ENCODE data around the gene TTC7B.

Gene TTC7B

DNA sequence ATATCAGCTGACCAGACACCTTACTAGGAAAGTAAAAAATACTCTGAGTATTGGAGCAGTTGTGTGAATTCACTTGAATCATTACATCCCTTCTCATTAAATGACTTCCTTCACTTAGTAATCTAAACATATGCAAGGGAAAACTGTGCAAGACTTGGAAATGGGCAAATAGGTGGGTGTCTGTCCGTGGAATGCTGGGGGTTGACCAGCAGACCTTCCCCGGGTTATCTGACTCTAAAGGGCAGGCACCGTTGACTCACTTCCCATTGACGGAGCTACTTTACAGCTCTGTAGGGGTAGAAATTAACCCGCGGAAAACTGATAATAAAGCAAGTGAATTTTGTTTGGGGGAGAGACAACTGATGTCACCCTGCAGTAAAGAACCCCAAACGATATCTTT, 199.3 kb downstream of the TTC7B start:
- TF ChIP-seq GATA2 (IDR thresholded peaks at IDR 0.05; ENCODE audit: low read depth, low read length) (no peak), GATA3 (IDR thresholded peaks at IDR 0.05; ENCODE audit: low read depth, low read length) (no peak)

DNA sequence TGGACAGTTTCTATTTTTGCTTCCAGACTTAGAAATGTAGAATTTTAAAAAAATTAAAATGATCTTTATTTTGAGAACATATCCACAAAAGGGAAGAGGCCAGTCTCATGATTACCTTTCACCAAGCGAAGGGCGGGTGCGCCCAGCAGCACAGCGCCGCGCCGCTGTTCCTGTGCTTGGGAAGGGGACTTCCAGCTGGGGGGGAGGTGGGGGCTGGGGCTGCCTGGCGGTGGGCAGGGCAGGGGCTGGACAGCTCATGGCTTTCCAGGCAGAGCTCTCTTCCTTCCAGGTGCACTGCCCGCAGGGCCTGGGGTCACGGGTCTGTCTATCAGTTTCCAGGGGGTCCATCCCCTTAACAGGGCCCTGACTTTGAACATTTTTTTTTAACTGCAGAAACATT, 199.9 kb downstream of the TTC7B start:
- no peak for TF ChIP-seq GATA2 (IDR thresholded peaks at IDR 0.05; ENCODE audit: low read depth, low read length)
- no peak for TF ChIP-seq GATA3 (IDR thresholded peaks at IDR 0.05; ENCODE audit: low read depth, low read length)

DNA sequence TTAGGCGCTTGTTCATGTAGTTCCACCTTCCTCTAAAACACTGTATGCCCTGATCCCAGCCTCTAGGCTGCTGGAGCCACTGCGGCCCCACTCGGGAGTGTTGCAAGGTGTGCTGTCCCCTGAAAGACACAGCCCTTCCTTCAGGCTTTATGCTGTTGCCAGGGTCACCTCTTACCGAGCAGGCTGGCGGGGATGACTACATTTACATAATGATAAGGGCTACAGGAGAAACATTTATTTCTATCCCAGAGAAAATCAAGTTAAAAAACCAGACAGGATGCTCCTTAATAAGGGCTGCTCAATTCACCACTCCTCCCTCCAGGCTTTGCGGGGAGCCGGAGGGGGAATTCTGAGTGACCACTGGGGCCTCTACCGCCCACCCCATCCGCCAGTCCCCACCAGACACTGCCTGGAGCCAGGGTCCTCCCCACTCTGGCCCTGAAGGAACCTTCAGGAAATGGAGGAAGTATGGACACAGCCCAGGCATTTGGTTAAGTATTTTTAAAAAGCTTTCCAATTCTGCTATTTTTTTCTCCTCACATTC, 200.6 kb downstream of the TTC7B start:
- no peak for TF ChIP-seq GATA3 (IDR thresholded peaks at IDR 0.05; ENCODE audit: low read depth, low read length)
- TF ChIP-seq GATA2 (IDR thresholded peaks at IDR 0.05; ENCODE audit: low read depth, low read length), result no peak

DNA sequence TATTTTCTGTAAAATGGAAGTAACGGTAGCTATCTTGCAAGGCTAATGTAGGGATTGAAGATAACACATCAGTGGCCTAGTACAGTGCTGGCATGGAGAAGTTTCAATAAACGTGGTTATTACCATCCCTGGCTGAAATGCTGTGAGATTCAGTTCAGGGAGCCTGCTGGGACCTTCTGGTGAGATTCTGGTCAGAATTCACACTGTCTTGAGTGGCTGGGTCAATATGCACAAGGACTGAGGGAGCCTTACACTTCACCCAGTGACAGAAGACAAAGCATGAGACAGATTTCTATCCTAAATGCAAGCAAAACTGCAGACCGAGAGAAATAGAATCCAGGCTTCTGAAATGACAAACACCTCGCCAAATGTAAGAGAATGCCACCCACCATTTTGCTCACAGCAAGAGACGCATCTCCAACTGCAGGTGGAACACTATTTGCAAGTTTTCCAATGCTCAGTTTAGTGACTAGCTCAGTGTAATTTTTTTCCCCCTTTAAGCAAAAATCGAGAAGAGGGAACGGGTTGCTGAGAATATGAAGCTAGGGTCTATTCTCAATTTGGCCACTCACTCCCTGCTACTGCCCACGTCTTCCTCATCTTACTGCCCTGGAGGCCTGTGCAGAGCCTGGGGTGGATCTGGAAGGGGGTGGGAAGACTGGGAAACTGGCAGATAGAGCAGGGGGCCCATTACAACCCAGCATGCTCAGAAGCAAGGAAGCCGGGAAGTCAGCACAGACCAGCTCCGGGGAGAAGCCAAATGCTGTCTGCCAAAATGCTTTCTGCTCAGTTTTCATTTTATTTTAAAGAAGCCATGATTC, 201.3 kb downstream of the TTC7B start:
- TF ChIP-seq GATA2 (IDR thresholded peaks at IDR 0.05; ENCODE audit: low read depth, low read length) (no peak), GATA3 (IDR thresholded peaks at IDR 0.05; ENCODE audit: low read depth, low read length) (no peak)

DNA sequence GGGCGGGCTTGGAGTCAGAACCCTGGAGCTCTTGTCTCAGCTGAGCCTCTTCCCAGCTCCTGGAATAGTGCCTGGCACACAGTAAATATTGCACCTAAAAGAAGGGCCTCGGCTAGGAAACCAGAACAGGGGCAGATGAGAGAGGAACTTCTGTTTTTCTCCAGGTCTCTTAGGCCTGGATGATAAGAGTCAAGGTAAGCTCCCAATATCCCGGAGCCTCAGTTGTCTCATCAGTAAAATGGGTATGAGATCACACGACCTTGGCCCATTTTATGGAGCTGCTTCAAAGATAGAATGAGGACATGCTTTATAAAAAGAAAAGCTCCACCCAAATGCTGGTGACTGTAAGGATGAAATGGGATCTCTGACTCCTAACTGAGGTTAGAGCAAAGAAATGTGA, 202.2 kb downstream of the TTC7B start:
- no peak for TF ChIP-seq GATA2 (IDR thresholded peaks at IDR 0.05; ENCODE audit: low read depth, low read length)
- no peak for TF ChIP-seq GATA3 (IDR thresholded peaks at IDR 0.05; ENCODE audit: low read depth, low read length)

DNA sequence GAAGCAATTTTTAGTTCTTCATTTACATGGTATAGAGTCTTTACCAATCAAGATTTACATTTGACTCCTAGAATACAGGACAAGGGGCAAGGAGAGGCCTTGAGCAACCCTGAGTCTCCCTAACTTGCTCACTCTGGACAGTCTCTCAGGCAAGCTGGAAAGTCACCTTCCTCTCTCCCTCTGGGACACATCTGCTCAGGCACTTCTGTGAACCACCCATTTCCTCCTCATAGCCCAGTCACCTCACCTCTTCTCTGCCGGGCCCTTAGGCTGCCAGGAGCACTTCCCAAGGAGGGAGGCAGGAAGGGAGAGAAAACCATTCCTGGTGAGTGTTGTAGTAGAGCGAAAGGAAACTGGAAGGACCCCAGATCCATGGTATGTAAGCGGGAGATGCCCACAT, 202.8 kb downstream of the TTC7B start:
- no peak for TF ChIP-seq GATA2 (IDR thresholded peaks at IDR 0.05; ENCODE audit: low read depth, low read length)

DNA sequence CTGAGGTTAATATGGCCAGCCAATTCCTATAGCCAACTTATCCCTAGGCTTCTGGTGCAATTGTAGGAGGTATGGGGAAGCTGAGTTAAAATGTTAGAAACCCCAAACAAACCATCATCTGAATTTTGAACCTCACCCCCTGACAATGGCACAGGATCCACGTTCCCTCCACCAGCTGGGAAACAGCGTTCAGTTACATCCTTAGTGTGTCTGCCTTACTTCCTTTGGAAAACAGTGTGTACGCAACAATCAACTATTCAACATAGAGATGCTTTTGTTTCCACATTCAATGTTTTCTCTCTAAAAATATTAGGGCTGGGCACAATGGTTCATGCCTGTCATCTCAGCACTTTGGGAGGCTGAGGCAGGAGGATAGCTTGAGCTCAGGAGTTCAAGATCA, 203.4 kb downstream of the TTC7B start:
- TF ChIP-seq GATA2 (IDR thresholded peaks at IDR 0.05; ENCODE audit: low read depth, low read length), result no peak
- TF ChIP-seq GATA3 (IDR thresholded peaks at IDR 0.05; ENCODE audit: low read depth, low read length), result no peak

DNA sequence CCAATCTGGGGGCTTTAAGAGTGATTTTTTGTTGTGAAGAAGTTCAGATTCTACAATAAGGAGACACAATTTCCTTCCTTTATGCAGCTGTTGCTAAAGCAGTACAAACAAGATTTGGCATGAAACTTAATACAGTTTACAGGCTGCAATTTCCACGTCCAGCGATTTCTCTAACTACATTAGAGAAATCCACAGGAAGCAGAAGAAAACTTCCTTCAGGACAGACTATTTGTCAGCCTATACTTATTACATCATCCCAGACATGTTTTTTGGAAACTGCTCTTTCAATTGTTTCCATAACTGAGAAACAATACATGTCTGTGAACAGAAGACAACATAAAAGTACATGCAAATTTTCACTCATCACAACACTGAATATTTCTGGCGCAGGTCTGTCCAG, 204.3 kb downstream of the TTC7B start:
- TF ChIP-seq GATA3 (IDR thresholded peaks at IDR 0.05; ENCODE audit: low read depth, low read length) (no peak), GATA2 (IDR thresholded peaks at IDR 0.05; ENCODE audit: low read depth, low read length) (no peak)

DNA sequence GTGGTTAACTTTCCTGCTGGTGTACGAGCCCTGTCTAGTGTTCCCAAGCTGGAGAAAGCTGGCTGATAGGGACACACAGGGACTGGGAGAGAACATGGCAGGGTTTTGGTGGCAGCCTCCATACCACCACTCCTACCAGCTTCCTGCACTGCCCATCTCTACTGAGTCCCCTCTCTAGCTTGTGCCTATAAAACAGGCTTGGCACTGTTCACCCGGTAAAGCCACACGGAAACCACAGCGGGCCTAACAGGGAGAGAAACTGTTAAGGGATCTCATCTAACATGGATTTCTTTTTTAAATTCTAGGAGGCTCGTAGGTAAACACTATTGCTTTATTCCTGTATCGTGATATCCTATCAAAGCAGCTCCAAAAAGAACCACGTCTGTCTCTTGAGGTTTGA, 204.7 kb downstream of the TTC7B start:
- TF ChIP-seq GATA2 (IDR thresholded peaks at IDR 0.05; ENCODE audit: low read depth, low read length) (no peak), GATA3 (IDR thresholded peaks at IDR 0.05; ENCODE audit: low read depth, low read length) (no peak)

DNA sequence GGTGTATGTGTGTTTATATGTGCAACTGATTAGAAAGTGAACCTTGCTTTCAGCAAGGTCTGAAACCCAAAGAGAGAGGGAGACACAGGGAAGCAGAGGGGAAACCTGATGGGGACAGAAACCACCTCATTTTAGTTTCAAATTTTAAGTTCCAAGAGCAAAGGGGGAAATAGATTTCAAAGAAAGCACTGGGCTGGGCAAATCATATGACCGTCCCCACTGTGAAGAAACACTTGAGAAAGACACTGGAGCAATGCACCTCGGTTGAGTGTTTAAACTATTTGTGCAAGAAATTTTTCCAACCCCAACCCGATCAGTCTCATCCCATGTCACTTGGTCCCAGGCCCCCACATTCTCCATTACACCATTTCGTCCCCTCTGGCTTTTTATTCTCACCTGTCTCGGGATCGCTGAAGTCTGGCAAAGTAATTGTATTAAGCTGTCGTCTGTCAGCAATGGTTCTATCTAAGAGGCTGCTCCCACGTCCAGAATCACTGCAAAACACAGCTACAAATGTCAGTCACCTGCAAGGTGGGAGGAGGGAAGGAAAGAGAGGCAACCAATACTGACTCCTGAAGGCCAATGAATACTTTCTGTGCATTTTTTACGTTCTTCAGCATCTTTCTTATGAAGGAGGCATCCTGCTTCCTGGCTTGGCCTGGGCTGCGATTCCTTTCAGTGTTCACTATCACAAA, 205.7 kb downstream of the TTC7B start:
- TF ChIP-seq GATA3 (IDR thresholded peaks at IDR 0.05; ENCODE audit: low read depth, low read length) (no peak), GATA2 (IDR thresholded peaks at IDR 0.05; ENCODE audit: low read depth, low read length) (no peak)

DNA sequence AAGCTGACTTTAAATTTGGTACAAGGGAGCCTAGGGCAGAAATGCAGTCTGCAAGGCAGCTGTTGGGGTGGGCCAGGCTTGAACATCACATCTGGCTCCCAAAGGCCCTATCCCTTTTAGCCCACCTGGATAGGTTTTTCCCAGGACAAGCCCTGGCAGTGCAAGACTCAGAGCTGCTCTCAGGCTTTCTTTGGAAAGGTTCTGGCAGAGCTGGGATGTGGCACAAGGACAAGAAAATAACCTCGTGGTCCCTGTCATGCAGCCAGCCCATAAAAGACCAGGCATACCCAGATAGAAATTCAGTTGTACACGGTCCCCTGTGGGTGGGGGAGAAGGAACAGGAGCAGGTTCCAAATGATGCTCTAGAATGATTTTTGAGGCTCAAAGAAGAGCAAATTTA, 206.9 kb downstream of the TTC7B start:
- no peak for TF ChIP-seq GATA3 (IDR thresholded peaks at IDR 0.05; ENCODE audit: low read depth, low read length)

DNA sequence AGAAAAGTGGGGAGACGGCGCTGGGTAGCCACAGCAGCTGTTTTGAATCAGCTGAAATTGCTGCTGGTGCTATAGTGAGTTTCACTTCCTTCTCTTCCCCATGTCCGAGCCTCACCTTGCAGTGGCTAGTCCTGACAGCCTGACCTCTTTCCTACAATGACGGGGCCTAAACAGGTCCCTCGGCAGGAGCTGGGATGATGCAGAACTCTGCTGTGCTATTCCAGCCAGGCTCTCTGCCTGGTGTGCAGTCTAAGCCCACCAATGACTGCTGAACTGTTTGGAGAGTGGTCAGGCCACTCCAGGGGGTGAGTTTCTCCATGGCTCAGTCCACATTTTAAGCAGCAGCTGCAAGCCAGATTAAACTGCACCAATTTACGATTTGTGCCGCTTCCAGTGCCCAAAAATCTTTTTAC, 207.3 kb downstream of the TTC7B start:
- TF ChIP-seq GATA3 (IDR thresholded peaks at IDR 0.05; ENCODE audit: low read depth, low read length) (no peak), GATA2 (IDR thresholded peaks at IDR 0.05; ENCODE audit: low read depth, low read length) (no peak)

DNA sequence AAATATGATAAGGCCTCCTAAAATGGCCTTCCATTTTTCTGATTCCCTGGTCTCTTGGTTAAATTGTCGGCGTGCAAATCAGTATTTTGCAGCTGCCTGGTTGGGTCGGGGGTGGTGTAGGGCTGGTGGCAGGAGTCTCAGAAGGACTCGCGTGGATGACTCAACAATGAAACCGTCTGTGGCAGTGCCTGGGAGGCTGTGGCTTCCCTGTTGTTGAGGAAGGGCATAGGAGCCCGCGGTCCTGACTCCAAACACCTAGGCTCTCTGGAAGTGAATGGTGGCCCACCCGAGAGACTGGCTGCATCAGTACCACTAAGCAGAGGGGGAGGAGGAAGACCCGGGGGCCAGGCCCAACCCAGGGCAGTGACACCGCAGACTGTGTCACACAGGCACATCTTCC, 207.9 kb downstream of the TTC7B start:
- no peak for TF ChIP-seq GATA2 (IDR thresholded peaks at IDR 0.05; ENCODE audit: low read depth, low read length)
- no peak for TF ChIP-seq GATA3 (IDR thresholded peaks at IDR 0.05; ENCODE audit: low read depth, low read length)

DNA sequence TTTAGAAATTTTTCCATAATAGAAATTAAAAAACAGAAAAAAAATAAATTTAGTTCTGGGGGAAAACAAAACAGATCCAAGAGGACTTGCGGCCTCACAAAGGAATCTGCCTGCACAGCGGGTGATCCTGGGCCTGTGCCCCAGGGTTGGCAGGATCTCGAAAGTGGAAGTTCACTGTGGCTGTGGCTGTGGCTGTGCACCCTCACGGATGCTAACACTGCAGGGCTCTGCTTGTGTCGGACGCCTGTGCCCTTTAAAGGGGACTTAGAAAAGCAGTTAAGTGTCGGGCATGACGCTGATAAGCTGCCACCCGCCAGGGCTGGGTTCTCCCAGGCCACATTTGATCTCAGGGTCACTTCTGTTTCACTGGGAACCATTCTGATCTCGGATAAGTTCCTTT, 209.1 kb downstream of the TTC7B start:
- TF ChIP-seq GATA2 (IDR thresholded peaks at IDR 0.05; ENCODE audit: low read depth, low read length) (no peak), GATA3 (IDR thresholded peaks at IDR 0.05; ENCODE audit: low read depth, low read length) (no peak)

DNA sequence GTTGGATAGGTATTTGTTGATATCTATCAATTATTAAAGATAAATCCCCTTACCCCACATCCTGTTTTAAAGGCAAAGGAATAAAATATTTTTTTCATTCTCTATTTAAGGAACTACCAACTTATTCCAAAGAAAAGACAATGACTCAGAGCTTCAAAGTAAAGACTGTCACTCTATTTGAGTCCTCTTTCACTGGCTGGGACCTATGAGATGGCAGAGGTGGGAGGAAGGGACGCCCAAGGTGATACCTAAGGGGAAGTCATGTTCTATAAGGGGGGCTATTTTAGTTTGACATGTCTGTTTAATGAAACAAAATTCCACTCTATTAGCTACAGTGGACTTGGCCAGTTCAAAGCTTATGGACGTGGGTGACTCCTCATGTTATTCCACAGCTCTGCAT, 209.8 kb downstream of the TTC7B start:
- TF ChIP-seq GATA3 (IDR thresholded peaks at IDR 0.05; ENCODE audit: low read depth, low read length) (no peak), GATA2 (IDR thresholded peaks at IDR 0.05; ENCODE audit: low read depth, low read length) (no peak)
